Neuronal stem cell (in vitro differentiated cells): ENCODE results near the gene ST3GAL2. TPM values are rescaled to one million over a fixed set of nuclear protein-coding genes. Genes with fewer than 3 reads are reported as not detected.
A peak's percentile ranks its signal among the peaks of the same experiment; 100 is the strongest.

ENCODE experiments used
- DNase-seq: peaks from one replicate; pipeline ENCODE4 v3.0.0-alpha.2; 2013; ENCODE audit warnings: low spot score
- H2AFZ ChIP-seq: one replicate; pipeline ENCODE4 v1.6.1; 2013; ENCODE audit warnings: mild to moderate bottlenecking, low read length, inconsistent platforms
- H2AK5ac ChIP-seq: 2 replicates; pipeline ENCODE4 v1.6.1; 2013; ENCODE audit warnings: low read depth, mild to moderate bottlenecking, inconsistent platforms, low read length, moderate library complexity, mixed read lengths
- H2BK120ac ChIP-seq: 2 replicates; pipeline ENCODE4 v1.6.1; 2013; ENCODE audit warnings: low read depth, mild to moderate bottlenecking, inconsistent platforms, low read length, moderate library complexity, mixed read lengths
- H2BK12ac ChIP-seq: one replicate; pipeline ENCODE4 v1.6.1; 2013; ENCODE audit warnings: low read length, inconsistent platforms
- H2BK15ac ChIP-seq: 2 replicates; pipeline ENCODE4 v1.6.1; 2013; ENCODE audit warnings: mild to moderate bottlenecking, low read length, inconsistent platforms, mixed read lengths
- H2BK5ac ChIP-seq: one replicate; pipeline ENCODE4 v1.6.1; 2013; ENCODE audit warnings: inconsistent platforms, mild to moderate bottlenecking, low read length, moderate library complexity
- H3K14ac ChIP-seq: one replicate; pipeline ENCODE4 v1.6.1; 2013; ENCODE audit warnings: low read length, inconsistent platforms
- H3K18ac ChIP-seq: 2 replicates; pipeline ENCODE4 v1.6.1; 2013; ENCODE audit warnings: low read length, inconsistent platforms
- H3K23ac ChIP-seq: 2 replicates; pipeline ENCODE4 v1.6.1; 2013; ENCODE audit warnings: low read depth, mild to moderate bottlenecking, mixed read lengths, low read length, inconsistent platforms; ENCODE audit not compliant: poor library complexity
- H3K27ac ChIP-seq: replicated peaks from 3 replicates; pipeline ENCODE4 v1.5.1; 2013; ENCODE audit warnings: low read length, inconsistent platforms
- H3K27me3 ChIP-seq, 3 experiments: 2 replicates each; pipeline ENCODE4 v1.6.1; 2013; ENCODE audit warnings: low read length in 3 of 3, mild to moderate bottlenecking in 2 of 3, inconsistent platforms in 1 of 3, low read depth in 1 of 3, mixed read lengths in 1 of 3, moderate library complexity in 1 of 3; ENCODE audit not compliant: control insufficient read depth in 3 of 3, insufficient read depth in 3 of 3
- H3K36me3 ChIP-seq, 2 donors: replicated peaks in 1 of 2; 2 replicates each; pipeline ENCODE4 v1.6.1; 2013; ENCODE audit warnings: low read length in 2 of 2; ENCODE audit not compliant: control insufficient read depth in 2 of 2, insufficient read depth in 2 of 2
- H3K4ac ChIP-seq: 2 replicates; pipeline ENCODE4 v1.6.1; 2013; ENCODE audit warnings: inconsistent platforms, mild to moderate bottlenecking, low read length, moderate library complexity
- H3K4me1 ChIP-seq, 2 donors: 1 replicate in 1 of 2; 2 replicates in 1 of 2; pipeline ENCODE4 v1.6.1; 2013; ENCODE audit warnings: low read length in 2 of 2, low read depth in 1 of 2; ENCODE audit not compliant: control insufficient read depth in 2 of 2, insufficient read depth in 1 of 2
- H3K4me2 ChIP-seq: one replicate; pipeline ENCODE4 v1.6.1; 2013; ENCODE audit warnings: mild to moderate bottlenecking, low read length, inconsistent platforms; ENCODE audit not compliant: insufficient read depth, poor library complexity, severe bottlenecking
- H3K4me3 ChIP-seq, 2 donors: 2 replicates each; pipeline ENCODE4 v1.5.1; 2013; ENCODE audit warnings: low read length in 2 of 2, mild to moderate bottlenecking in 2 of 2, inconsistent platforms in 1 of 2, moderate library complexity in 1 of 2
- H3K79me1 ChIP-seq: one replicate; pipeline ENCODE4 v1.6.1; 2013; ENCODE audit warnings: low read depth, mild to moderate bottlenecking, inconsistent platforms, low read length, moderate library complexity
- H3K9ac ChIP-seq: one replicate; pipeline ENCODE4 v1.6.1; 2013; ENCODE audit warnings: mild to moderate bottlenecking, low read depth, low read length, inconsistent platforms; ENCODE audit not compliant: poor library complexity
- H3K9me3 ChIP-seq, 2 donors: replicated peaks in 1 of 2; 2 replicates each; pipeline versions ENCODE3 to v1.6.1; 2013; ENCODE audit warnings: low read length in 2 of 2, mild to moderate bottlenecking in 2 of 2, inconsistent platforms in 1 of 2, low read depth in 1 of 2, mixed read lengths in 1 of 2, moderate library complexity in 1 of 2; ENCODE audit not compliant: control insufficient read depth in 2 of 2, insufficient read depth in 1 of 2
- H4K8ac ChIP-seq: one replicate; pipeline ENCODE4 v1.6.1; 2013; ENCODE audit warnings: low read depth, mild to moderate bottlenecking, inconsistent platforms, low read length, moderate library complexity
- H4K91ac ChIP-seq: one replicate; pipeline ENCODE4 v1.6.1; 2013; ENCODE audit warnings: low read length, low read depth, mild to moderate bottlenecking, inconsistent platforms; ENCODE audit not compliant: poor library complexity
- WGBS, 2 donors: extraction: QIAGEN DNeasy Blood & Tissue Kit; methylation state at CpG; one replicate each; pipeline ENCODE4 v1.1.7; 2013; ENCODE audit warnings: missing lambda C conversion rate in 2 of 2, mixed read lengths in 1 of 2; ENCODE audit not compliant: insufficient read length in 2 of 2, insufficient replicate concordance in 1 of 2; ENCODE audit errors: extremely low coverage in 2 of 2; 5-methylcytosine and 5-hydroxymethylcytosine counted together
- polyA plus RNA-seq, 2 experiments: library from polyadenylated mRNA; stranded (reverse); fragments of 200-250 nt; gene quantifications; one replicate each; pipeline ENCODE4 v1.2.3, GENCODE V29; 2013

ST3GAL2 gene, protein sequence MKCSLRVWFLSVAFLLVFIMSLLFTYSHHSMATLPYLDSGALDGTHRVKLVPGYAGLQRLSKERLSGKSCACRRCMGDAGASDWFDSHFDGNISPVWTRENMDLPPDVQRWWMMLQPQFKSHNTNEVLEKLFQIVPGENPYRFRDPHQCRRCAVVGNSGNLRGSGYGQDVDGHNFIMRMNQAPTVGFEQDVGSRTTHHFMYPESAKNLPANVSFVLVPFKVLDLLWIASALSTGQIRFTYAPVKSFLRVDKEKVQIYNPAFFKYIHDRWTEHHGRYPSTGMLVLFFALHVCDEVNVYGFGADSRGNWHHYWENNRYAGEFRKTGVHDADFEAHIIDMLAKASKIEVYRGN
- 21.9 TPM for polyA plus RNA-seq (2013, experiment 1 of 2)
- 23.3 TPM for polyA plus RNA-seq (2013, experiment 2 of 2)

DNA sequence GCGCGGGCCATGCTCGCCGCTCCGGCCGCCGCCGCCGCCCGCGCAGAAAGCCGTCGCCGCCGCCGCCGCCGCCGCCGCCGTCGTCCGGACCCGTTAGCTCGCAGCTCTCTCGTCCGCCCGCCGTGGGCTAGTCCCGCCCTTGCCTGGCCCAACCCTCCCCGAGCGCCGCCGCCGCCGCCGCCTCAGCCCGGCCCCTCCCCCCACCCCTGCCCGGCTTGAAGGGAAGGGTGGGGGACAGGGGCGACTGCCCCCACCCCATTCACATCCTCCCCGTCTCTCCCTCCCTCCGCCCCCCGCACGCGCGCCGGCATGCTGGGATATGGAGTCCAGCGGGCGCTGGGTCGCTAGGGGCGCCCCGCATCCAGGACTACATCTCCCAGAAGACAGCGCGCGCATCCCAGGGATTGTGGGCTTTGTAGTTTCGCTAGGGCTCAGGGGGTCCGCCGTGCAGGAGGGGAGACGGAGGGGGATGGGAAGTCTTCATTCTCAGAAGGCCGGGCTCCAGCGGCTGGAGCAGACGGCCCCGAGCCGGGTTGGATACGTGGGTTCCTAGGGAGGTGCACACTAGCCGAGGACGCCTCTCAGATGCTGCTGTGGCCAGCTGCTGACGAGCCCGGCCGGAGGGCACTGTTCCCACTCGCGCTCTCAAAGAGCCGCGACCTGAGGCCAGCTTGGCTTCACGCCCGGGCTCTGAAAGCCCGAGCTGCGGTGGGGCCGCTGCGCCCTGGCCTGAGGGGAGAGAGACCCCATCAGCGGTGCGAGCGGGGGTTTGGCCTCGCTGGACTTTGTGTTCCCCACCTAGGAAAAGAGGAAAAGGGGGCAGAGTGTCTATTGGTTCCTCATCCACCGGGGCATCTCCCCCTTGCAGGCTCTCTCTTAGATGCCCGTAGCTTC, at the start of gene ST3GAL2:
ST3GAL2 (minus strand) TSS at position 132 of the 894 bp plus-strand sequence. CDS start 40,570 bp downstream, outside the sequence.
- peak within 1 kb of the TSS; percentile 90 for H3K4me2 ChIP-seq
- H3K18ac ChIP-seq: peak within 1 kb of the TSS; percentile 100
- H3K27me3 ChIP-seq: no peaks in the 10 kb centered on the region
- H3K4me1 ChIP-seq: peaks cover 11 to 16% of the 10 kb centered on the region in 2 donors
- H3K36me3 ChIP-seq: peaks cover 3 to 9% of the 10 kb centered on the region in 2 donors
- peak within 1 kb of the TSS; percentile 96 for H2BK5ac ChIP-seq
- H2BK120ac ChIP-seq: peak within 1 kb of the TSS; percentile 98
- peak within 1 kb of the TSS; percentile 94 for H3K23ac ChIP-seq
- peak within 1 kb of the TSS; percentile 98 for H3K9ac ChIP-seq
- peak within 1 kb of the TSS; percentile 48 for H2BK12ac ChIP-seq
- peak within 1 kb of the TSS; percentile 93 for H2AFZ ChIP-seq
- DNase-seq: peak; percentile 99
- peak within 1 kb of the TSS; percentile 97 for H3K4ac ChIP-seq
- peaks cover 2% of the 10 kb centered on the region for H3K79me1 ChIP-seq
- H2AK5ac ChIP-seq: peak within 1 kb of the TSS; percentile 60
- peak within 1 kb of the TSS; percentile 100 for H3K14ac ChIP-seq
- H2BK15ac ChIP-seq: peak within 1 kb of the TSS; percentile 99
- H4K91ac ChIP-seq: no peak within 1 kb of the TSS
- peak within 1 kb of the TSS; percentile 88 for H4K8ac ChIP-seq
- no CpG with 5 or more reads among the region's 86 CpGs for WGBS, 2 donors
- H3K27ac ChIP-seq: peak within 1 kb of the TSS; percentile 75
- H3K9me3 ChIP-seq: no peaks in the 10 kb centered on the region
- peak within 1 kb of the TSS; percentile 80 to 95 for H3K4me3 ChIP-seq

- Histone ChIP-seq H4K8ac (no peak overlapping the region), H2AFZ (no peak overlapping the region), H3K27me3 (no peaks in the 10 kb centered on the region), H3K9ac (no peak overlapping the region), H2BK15ac (no peak overlapping the region), H3K79me1 (no peaks in the 10 kb centered on the region), H3K4me2 (no peak overlapping the region), H2BK5ac (no peak overlapping the region), H3K9me3 (no peaks in the 10 kb centered on the region), H3K14ac (no peak overlapping the region), H3K23ac (no peak overlapping the region), H4K91ac (no peak overlapping the region), H3K27ac (no peak overlapping the region), H2BK120ac (no peak overlapping the region), H3K4me3 (no peak overlapping the region), H3K18ac (no peak overlapping the region), H3K4me1 (no peaks in the 10 kb centered on the region), H3K4ac (no peak overlapping the region), H3K36me3 (peaks cover 30 to 72% of the 10 kb centered on the region in 2 donors), H2AK5ac (no peak overlapping the region), H2BK12ac (no peak overlapping the region)
- no peak for DNase-seq
- WGBS, 2 donors: no CpG with 5 or more reads among the region's 2 CpGs
Measured at GRCh38 chr16:70484867-70485266, 46.0 kb upstream of the ST3GAL2 start.

- Histone ChIP-seq H2BK120ac (no peak overlapping the region), H3K27ac (no peak overlapping the region), H2AK5ac (no peak overlapping the region), H3K36me3 (peaks cover 36 to 77% of the 10 kb centered on the region in 2 donors), H2BK12ac (no peak overlapping the region), H3K18ac (no peak overlapping the region), H3K9ac (no peak overlapping the region), H3K4ac (no peak overlapping the region), H3K4me3 (no peak overlapping the region), H3K23ac (no peak overlapping the region), H3K4me1 (no peaks in the 10 kb centered on the region), H3K9me3 (no peaks in the 10 kb centered on the region), H3K79me1 (no peaks in the 10 kb centered on the region), H3K4me2 (no peak overlapping the region), H2BK15ac (no peak overlapping the region), H2BK5ac (no peak overlapping the region), H3K14ac (no peak overlapping the region), H3K27me3 (no peaks in the 10 kb centered on the region), H4K91ac (no peak overlapping the region), H4K8ac (no peak overlapping the region), H2AFZ (no peak overlapping the region)
- no peak for DNase-seq
- no CpG with 5 or more reads among the region's 5 CpGs for WGBS, 2 donors
Measured at GRCh38 chr16:70483426-70483825, 44.5 kb upstream of the ST3GAL2 start.

DNA sequence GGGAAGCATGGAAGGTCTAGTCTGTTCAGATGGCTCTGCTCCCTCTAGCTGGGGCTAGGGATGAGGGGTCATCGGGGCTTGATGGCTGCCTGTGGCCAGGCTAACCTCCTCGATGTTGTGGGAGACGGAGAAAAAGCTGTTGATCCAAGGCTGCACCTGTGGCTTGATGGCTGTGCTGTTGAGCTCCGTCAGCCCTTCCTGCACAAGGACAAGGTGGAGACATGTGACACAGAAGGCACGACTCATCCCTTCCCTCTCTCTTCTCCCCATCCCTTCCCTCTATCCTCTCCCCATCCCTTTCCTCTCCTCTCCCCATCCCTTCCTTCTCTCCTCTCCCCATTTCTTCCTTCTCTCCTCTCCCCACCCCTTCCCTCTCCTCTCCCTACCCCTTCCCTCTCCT, 43.7 kb upstream of the ST3GAL2 start:
- Histone ChIP-seq H3K18ac (no peak overlapping the region), H3K14ac (no peak overlapping the region), H3K4me3 (no peak overlapping the region), H4K8ac (no peak overlapping the region), H3K79me1 (no peaks in the 10 kb centered on the region), H3K27ac (no peak overlapping the region), H2AK5ac (no peak overlapping the region), H2BK5ac (no peak overlapping the region), H2AFZ (no peak overlapping the region), H3K23ac (no peak overlapping the region), H3K27me3 (no peaks in the 10 kb centered on the region), H3K4ac (no peak overlapping the region), H4K91ac (no peak overlapping the region), H3K9me3 (no peaks in the 10 kb centered on the region), H2BK120ac (no peak overlapping the region), H2BK15ac (no peak overlapping the region), H2BK12ac (no peak overlapping the region), H3K36me3 (peaks cover 36 to 81% of the 10 kb centered on the region in 2 donors), H3K9ac (peak overlapping the region; percentile 70), H3K4me1 (no peaks in the 10 kb centered on the region), H3K4me2 (no peak overlapping the region)
- DNase-seq: no peak
- no CpG with 5 or more reads among the region's 5 CpGs for WGBS, 2 donors
